Stimulated activated CD8-positive, alpha-beta memory T cell treated with anti-CD3 and anti-CD28 coated beads, Interleukin-2, amount 100 ng/mL, for 48 hours (primary cell): Measurements from ENCODE around the gene TMEM170A.

ENCODE experiments used
- DNase-seq, 2 donors: peaks; one replicate each; pipeline ENCODE4 v3.0.0-alpha.2; 2020; ENCODE audit warnings: low read depth in 2 of 2

The TMEM170A gene

GRCh38 chr16:75402159-75402820 lies 62.2 kb downstream of the TMEM170A start:
- DNase-seq = no peak

DNA sequence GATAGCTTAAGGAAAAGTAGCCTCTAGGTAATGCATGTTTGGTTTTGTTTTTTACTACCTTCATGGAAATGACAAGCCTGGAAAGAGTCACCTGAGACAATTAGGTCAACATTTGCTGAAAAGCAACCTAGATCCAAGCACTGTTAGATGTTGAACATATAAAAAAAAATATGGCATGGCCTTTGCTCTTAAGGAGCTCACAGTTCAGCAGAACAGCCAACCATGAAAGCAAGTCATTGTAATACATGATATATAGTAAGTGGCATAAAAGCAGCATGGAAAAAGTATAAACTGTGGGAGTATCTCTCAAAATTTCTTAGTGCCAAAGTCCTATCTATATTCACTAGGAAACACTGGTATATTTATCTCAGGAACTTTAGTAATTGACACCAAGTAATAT lies 62.8 kb downstream of the TMEM170A start:
- no peak for DNase-seq

DNA sequence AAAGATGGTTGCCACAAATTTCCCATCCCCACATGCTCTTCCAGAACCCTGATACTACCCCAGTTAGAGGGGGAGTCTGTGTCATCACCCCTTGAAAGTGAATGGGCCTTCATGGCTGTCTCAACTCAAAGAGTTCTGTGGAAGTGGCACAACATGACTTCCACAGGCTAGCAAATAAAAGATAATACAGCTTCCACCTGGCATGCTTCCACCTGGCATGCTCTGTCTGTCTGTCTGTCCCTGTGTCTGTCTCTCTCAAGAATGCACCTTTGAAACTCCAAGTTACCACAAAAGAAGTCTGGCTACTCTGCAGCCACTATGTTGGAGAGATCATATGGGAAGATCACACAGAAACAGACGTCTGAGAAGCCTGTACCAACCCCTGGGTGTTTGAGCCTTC lies 66.2 kb downstream of the TMEM170A start:
- no peak for DNase-seq

- DNase-seq = no peak
These were observed 69.5 kb downstream of the TMEM170A start for GRCh38 chr16:75394941-75395340.
